Ishikawa (cell line): ENCODE measurements around the gene IPPK.

Experiments used
- CEBPB ChIP-seq: IDR thresholded peaks from 2 replicates; pipeline ENCODE4 v1.6.1; 2012
- CREB1 ChIP-seq: IDR thresholded peaks from 2 replicates; pipeline ENCODE4 v1.6.1; 2012; ENCODE audit warnings: low read depth
- EP300 ChIP-seq: IDR thresholded peaks from 2 replicates; pipeline ENCODE4 v1.6.1; 2012; ENCODE audit warnings: borderline replicate concordance
- FOXM1 ChIP-seq: IDR thresholded peaks from 2 replicates; pipeline ENCODE4 v1.6.1; 2012; ENCODE audit warnings: low read depth, borderline replicate concordance
- RAD21 ChIP-seq: IDR thresholded peaks from 2 replicates; pipeline ENCODE4 v1.6.1; 2012; ENCODE audit warnings: low read depth
- TCF12 ChIP-seq: IDR thresholded peaks from 2 replicates; pipeline ENCODE4 v1.6.1; 2012; ENCODE audit warnings: low read depth
- YY1 ChIP-seq: IDR thresholded peaks from 2 replicates; pipeline ENCODE4 v1.6.1; 2012; ENCODE audit warnings: low read depth
- ZBTB7A ChIP-seq: IDR thresholded peaks from 2 replicates; pipeline ENCODE4 v1.6.1; 2012; ENCODE audit warnings: low read depth
- TF ChIP-seq, protein P1 (sequence below): IDR thresholded peaks from 2 replicates; pipeline ENCODE4 v1.6.1; 2012; ENCODE audit warnings: low read depth, mild to moderate bottlenecking

- TF ChIP-seq RAD21 = no peak
- no peak for TF ChIP-seq TCF12
- no peak for TF ChIP-seq FOXM1
- no peak for TF ChIP-seq YY1
- TF ChIP-seq ZBTB7A = no peak
- TF ChIP-seq, protein P1, sequence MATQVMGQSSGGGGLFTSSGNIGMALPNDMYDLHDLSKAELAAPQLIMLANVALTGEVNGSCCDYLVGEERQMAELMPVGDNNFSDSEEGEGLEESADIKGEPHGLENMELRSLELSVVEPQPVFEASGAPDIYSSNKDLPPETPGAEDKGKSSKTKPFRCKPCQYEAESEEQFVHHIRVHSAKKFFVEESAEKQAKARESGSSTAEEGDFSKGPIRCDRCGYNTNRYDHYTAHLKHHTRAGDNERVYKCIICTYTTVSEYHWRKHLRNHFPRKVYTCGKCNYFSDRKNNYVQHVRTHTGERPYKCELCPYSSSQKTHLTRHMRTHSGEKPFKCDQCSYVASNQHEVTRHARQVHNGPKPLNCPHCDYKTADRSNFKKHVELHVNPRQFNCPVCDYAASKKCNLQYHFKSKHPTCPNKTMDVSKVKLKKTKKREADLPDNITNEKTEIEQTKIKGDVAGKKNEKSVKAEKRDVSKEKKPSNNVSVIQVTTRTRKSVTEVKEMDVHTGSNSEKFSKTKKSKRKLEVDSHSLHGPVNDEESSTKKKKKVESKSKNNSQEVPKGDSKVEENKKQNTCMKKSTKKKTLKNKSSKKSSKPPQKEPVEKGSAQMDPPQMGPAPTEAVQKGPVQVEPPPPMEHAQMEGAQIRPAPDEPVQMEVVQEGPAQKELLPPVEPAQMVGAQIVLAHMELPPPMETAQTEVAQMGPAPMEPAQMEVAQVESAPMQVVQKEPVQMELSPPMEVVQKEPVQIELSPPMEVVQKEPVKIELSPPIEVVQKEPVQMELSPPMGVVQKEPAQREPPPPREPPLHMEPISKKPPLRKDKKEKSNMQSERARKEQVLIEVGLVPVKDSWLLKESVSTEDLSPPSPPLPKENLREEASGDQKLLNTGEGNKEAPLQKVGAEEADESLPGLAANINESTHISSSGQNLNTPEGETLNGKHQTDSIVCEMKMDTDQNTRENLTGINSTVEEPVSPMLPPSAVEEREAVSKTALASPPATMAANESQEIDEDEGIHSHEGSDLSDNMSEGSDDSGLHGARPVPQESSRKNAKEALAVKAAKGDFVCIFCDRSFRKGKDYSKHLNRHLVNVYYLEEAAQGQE = no peak
- no peak for TF ChIP-seq CEBPB
- no peak for TF ChIP-seq CREB1
- TF ChIP-seq EP300 = no peak
These were observed 58.2 kb downstream of the IPPK start for GRCh38 chr9:92611621-92612285.
